Glutamatergic neuron (in vitro differentiated cells): ENCODE measurements around the gene TMEM163. TPM values are rescaled to one million over a fixed set of nuclear protein-coding genes. Genes with fewer than 3 reads are reported as not detected.
"Not testable (repeated sequence)": the region's sequence is repeated elsewhere in the genome, so short reads cannot be mapped to it uniquely, and the experiment has no call there.

Source experiments
- DNase-seq: peaks from one replicate; pipeline ENCODE4 v3.0.0; 2022
- H3K27ac Mint-ChIP-seq: one replicate; pipeline ENCODE4 v1.8.0; 2020; ENCODE audit warnings: mild to moderate bottlenecking, mixed read lengths, inconsistent platforms; ENCODE audit not compliant: unreplicated experiment
- H3K27me3 Mint-ChIP-seq: one replicate; pipeline ENCODE4 v1.8.0; 2020; ENCODE audit warnings: mild to moderate bottlenecking, moderate library complexity, mixed read lengths, inconsistent platforms; ENCODE audit not compliant: unreplicated experiment
- H3K36me3 Mint-ChIP-seq: one replicate; pipeline ENCODE4 v1.8.0; 2020; ENCODE audit warnings: mild to moderate bottlenecking, mixed read lengths, inconsistent platforms; ENCODE audit not compliant: unreplicated experiment
- H3K4me1 Mint-ChIP-seq: one replicate; pipeline ENCODE4 v1.8.0; 2020; ENCODE audit warnings: mild to moderate bottlenecking, low read depth, mixed read lengths, inconsistent platforms; ENCODE audit not compliant: unreplicated experiment
- H3K4me3 Mint-ChIP-seq: one replicate; pipeline ENCODE4 v1.8.0; 2020; ENCODE audit warnings: mild to moderate bottlenecking, mixed read lengths, inconsistent platforms; ENCODE audit not compliant: unreplicated experiment
- H3K9me3 Mint-ChIP-seq: one replicate; pipeline ENCODE4 v1.8.0; 2020; ENCODE audit warnings: mild to moderate bottlenecking, moderate library complexity, mixed read lengths, inconsistent platforms; ENCODE audit not compliant: unreplicated experiment
- total RNA-seq: library from RNA; stranded (reverse); fragmentation: NEBNext Ultra II Directional; extraction: Animal tissue kit (Norgen Biotek cat#: 25700); gene quantifications from one replicate; pipeline ENCODE4 v1.2.1, GENCODE V29; 2021; ENCODE audit not compliant: unreplicated experiment
- TF ChIP-seq, protein P1 (sequence below): fragments of 200-600 bp; sonication (generic); IDR thresholded peaks from one replicate; pipeline ENCODE4 v1.5.0; 2021; ENCODE audit not compliant: partially characterized antibody, unreplicated experiment

Gene TMEM163
- total RNA-seq, 1 donor from 2014 or later: 27.7 TPM

DNA sequence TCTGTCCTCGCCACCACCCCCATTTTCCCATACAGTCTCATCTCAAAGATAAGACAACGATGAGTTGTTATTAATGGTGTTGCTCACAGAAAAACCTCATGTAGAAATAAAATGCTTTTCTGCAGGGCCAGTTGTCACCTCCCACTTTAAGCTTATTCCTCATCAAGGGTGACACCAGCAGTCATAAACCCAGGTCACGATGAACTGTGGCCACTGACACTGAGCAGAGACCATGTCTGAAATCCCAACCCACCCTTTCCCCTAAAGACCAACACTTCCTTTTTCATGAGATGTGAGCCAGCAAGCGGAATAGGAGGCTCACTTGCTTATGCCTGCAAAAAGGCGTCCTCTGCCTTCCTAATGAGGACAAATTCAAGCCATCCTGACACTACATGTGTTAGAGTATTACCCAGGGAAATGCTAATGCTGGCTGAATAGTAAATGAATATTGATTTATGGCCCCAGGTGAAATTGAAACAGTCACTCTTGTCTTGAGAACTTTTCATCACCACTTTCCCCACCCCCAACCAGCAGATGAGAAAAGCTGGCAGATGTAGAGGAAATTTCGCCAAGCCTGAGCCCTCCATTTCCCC is 236.6 kb downstream of the TMEM163 start:
- TF ChIP-seq, protein P1, sequence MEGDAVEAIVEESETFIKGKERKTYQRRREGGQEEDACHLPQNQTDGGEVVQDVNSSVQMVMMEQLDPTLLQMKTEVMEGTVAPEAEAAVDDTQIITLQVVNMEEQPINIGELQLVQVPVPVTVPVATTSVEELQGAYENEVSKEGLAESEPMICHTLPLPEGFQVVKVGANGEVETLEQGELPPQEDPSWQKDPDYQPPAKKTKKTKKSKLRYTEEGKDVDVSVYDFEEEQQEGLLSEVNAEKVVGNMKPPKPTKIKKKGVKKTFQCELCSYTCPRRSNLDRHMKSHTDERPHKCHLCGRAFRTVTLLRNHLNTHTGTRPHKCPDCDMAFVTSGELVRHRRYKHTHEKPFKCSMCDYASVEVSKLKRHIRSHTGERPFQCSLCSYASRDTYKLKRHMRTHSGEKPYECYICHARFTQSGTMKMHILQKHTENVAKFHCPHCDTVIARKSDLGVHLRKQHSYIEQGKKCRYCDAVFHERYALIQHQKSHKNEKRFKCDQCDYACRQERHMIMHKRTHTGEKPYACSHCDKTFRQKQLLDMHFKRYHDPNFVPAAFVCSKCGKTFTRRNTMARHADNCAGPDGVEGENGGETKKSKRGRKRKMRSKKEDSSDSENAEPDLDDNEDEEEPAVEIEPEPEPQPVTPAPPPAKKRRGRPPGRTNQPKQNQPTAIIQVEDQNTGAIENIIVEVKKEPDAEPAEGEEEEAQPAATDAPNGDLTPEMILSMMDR: no peak
- H3K4me1 Mint-ChIP-seq: peaks cover 30% of the 10 kb centered on the region
- peaks cover 9% of the 10 kb centered on the region for H3K27me3 Mint-ChIP-seq
- H3K27ac Mint-ChIP-seq: peak overlapping the region; percentile 80
- H3K9me3 Mint-ChIP-seq: peaks cover 12% of the 10 kb centered on the region
- peak overlapping the region; percentile 54 for H3K4me3 Mint-ChIP-seq
- no peak for DNase-seq
- peaks cover 9% of the 10 kb centered on the region for H3K36me3 Mint-ChIP-seq

DNA sequence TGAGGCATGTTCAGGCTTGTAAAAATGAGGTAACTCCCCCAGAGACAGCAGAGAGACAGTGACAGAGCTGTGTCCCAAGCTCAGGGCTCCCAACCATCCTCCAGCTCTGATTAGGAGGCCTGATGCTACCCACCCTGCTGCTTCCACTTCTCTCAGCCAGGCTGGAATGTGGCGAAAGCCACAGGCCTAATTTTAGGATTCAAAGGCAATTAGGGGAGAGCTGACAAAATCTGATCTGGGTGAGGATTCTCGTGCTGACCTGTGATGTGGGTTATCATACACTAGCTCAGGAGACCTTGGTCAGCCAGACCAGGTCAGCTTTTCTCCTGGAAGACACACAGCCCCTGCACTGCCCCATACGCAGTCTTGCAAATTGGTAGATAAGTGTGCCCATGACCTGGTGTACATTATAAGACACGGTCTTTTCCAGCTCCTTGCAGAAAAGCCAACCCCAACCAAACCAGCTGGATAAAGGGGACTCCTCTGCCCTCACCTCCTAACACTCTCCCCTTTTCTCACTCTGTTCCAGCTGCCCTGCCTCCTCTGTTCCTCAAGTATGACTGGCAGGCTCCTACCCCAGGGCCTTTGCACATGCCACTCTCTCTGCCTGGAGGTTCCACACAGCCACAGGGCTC is 239.0 kb downstream of the TMEM163 start:
- TF ChIP-seq, protein P1: no peak
- Mint-ChIP-seq H3K4me3 (no peak overlapping the region), H3K27me3 (peaks cover 11% of the 10 kb centered on the region), H3K9me3 (peaks cover 12% of the 10 kb centered on the region), H3K4me1 (peaks cover 30% of the 10 kb centered on the region), H3K27ac (peak overlapping the region; percentile 62), H3K36me3 (peaks cover 9% of the 10 kb centered on the region)
- DNase-seq: no peak

DNA sequence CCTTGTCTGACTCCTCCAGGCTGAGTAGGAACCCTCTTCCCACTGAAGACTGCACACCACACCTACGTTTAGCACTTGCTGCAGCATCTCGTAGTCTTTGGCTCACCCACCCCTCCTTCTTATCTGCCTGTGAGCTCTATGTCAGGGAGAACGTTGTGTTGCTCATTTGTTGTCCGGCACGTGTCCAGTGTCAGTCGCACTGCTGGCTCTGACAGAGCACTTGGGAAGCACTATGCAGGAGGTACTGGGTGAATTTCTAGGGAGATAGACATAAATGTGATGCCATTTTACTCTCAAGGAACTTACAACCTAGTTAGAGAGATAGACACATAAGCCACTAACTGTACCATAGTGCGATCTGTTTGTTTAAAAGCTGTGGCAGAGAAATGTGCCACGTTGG is 241.8 kb downstream of the TMEM163 start:
- Mint-ChIP-seq H3K4me1 (peaks cover 14% of the 10 kb centered on the region), H3K36me3 (peaks cover 18% of the 10 kb centered on the region)
- not testable (repeated sequence) for H3K4me3 Mint-ChIP-seq, H3K27ac Mint-ChIP-seq, H3K27me3 Mint-ChIP-seq, DNase-seq, H3K9me3 Mint-ChIP-seq

DNA sequence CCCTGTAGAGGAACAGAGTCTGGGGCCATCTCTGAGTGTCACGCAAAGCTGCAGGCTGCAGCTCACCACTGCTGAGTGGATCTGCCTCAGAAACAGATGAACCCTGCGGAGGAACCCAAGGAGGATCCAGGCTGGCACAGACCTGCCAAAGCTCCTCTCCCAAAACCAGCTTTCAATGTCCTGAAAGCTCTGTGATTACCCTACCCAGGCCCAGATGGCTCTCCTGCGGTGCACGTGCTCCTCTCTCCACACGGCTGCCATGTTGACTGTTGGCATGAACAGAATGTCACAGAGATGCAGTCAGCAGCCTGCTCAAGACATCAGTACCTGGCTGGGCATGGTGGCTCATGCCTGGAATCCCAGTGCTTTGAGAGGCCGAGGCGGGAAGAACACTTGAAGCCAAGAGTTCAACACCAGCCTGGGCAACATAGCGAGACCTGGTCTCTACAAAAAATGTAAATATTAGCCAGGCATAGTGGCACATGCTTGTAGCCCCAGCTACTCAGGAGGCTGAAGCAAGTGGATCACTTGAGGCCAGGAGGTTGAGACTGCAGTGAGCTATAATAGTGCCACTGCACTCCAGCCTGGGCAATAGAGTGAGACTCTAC is 248.1 kb downstream of the TMEM163 start:
- peaks cover 12% of the 10 kb centered on the region for H3K4me1 Mint-ChIP-seq
- TF ChIP-seq, protein P1: no peak
- peaks cover 18% of the 10 kb centered on the region for H3K36me3 Mint-ChIP-seq
- peaks cover 8% of the 10 kb centered on the region for H3K9me3 Mint-ChIP-seq
- DNase-seq: no peak
- no peak overlapping the region for H3K4me3 Mint-ChIP-seq
- no peak overlapping the region for H3K27ac Mint-ChIP-seq
- peaks cover 1% of the 10 kb centered on the region for H3K27me3 Mint-ChIP-seq

DNA sequence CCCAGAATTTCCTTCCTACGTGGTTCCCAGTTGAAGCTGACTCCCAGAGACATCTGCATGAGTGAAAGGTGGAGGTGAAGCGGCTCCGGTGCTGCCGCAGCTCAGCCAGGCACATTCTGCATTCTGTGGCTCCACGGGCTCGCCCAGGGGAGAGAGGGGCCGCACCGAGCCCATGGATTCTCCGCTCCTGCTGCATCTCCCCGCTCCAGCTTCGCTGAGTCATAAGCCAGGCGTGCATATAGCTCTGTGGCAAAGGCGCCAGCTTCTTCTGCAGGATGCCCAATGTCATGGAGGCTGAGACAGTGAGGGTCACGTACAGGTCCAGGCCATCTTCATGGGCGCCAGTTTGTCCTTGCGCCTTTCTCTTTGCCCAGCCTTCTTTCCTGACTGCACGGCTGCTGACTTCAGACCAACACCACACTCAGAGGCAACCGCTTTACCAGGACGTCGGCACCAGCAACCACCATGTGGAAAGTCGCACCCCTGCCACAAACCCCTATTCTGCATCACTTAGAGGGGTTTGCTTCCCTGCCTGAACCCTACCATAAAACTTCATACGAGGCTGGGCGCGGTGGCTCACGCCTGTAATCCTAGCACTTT is 249.2 kb downstream of the TMEM163 start:
- TF ChIP-seq, protein P1: no peak
- DNase-seq: no peak
- Mint-ChIP-seq H3K27me3 (peaks cover 1% of the 10 kb centered on the region), H3K9me3 (peaks cover 8% of the 10 kb centered on the region), H3K4me3 (no peak overlapping the region), H3K27ac (no peak overlapping the region), H3K4me1 (peaks cover 16% of the 10 kb centered on the region), H3K36me3 (peaks cover 17% of the 10 kb centered on the region)
